HG03103 (cell line): ENCODE data around the gene FBXO44.

ENCODE experiments used
- ATAC-seq: cut with Tn5 transposase; IDR thresholded peaks from one replicate; pipeline ENCODE4 v1.9.1; 2021; ENCODE audit warnings: low read depth; ENCODE audit not compliant: unreplicated experiment

The FBXO44 gene

GRCh38 chr1:11685210-11685752 lies 30.6 kb downstream of the FBXO44 start:
- no peak for ATAC-seq

DNA sequence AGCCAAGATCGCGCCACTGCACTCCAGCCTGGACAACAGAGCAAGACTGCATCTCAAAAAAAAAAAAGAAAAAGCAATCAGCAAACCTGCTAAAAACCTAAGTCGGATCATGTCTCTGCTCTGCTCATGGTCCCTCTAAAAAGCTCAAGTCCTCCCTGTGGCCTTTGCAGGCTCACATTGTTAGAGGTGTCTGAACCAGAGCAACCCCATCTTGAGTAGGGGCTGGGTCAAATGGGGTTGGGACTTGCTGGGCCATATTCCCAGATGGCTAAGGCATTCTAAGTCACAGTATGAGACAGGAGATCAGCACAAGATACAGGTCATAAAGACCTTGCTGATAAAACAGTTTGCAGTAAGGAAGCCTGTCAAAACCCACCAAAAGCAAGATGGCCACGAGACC lies 33.8 kb downstream of the FBXO44 start:
- no peak for ATAC-seq

- ATAC-seq: no peak
Observed at GRCh38 chr1:11690397-11691301, 36.0 kb downstream of the FBXO44 start.

DNA sequence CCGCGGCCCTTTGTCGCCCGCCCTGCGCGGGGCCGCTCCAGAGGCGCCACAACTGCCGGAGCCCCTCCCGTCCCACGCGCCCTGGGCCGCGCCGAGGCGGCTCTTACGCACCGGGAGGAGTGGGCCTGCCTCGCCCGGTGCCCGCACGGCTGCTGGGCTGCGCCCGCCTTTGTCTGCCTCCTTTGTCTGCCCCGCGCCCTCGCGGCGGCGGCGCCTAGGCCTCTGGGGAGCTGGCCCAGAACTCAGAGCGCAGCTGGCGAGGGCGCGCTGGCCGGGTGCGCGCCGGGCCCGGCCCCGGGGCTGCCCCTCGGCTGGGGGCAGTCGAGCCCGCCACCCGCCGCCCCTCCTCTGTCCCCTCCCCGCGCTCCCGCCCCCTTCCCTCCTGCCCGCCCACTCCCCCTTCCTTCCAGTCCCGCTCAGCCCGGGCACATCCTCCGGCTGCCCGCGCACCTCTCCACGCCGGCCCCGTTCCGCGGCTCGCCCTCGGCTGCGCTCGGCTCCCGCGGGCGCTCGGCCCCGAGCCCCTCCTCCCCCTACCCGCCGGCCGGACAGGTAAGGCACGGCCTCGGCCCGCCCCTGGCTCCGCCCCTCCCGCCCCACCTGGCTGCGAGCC lies 36.7 kb downstream of the FBXO44 start, which contains the start of gene DRAXIN:
Gene DRAXIN (plus strand): TSS at position 409 of the 613 bp plus-strand sequence. CDS start 14,549 bp downstream, outside the sequence.
- no peak for ATAC-seq

GRCh38 chr1:11691928-11692711 lies 37.4 kb downstream of the FBXO44 start:
- no peak for ATAC-seq

- ATAC-seq: no peak
Observed at GRCh38 chr1:11693024-11693590, 38.4 kb downstream of the FBXO44 start.

DNA sequence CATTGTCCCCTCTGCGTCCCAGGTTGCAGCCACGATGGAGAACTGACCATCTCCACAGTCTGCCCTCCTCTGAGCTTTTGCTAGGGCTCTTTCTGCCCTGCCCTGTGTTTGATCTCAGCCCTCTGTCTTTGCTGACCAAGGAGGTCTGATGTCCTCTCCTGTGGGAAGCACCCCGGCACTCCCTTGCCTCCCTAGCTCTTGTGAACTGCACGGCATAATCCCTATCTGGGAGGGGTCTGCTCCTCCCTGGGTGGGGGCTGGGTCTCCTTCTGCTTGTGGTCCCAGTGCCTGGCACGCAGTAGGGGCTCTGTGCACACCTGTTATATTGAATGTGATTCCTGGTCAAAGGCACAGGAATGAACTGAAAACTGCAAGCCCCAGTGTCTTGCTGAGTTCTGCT lies 39.2 kb downstream of the FBXO44 start:
- ATAC-seq: no peak

DNA sequence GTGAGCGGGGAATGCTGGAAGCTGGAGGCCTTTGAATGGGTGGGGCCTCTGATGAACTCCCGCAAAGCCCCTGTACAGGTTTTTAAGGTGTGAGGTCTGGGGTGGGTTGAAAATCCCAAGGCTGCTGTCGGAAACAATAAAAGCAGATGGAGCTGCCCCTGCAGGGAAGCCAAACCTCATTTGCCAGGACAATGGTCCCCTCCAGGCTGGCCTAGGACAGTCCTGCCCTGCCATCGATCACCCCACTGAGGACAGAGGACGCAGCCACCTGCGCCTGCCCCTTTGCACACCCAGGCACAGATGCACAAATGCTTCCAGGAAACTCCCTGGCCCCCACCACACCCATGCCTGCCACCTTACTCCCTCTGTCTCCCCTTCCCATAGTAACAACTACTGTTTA lies 41.2 kb downstream of the FBXO44 start:
- no peak for ATAC-seq

DNA sequence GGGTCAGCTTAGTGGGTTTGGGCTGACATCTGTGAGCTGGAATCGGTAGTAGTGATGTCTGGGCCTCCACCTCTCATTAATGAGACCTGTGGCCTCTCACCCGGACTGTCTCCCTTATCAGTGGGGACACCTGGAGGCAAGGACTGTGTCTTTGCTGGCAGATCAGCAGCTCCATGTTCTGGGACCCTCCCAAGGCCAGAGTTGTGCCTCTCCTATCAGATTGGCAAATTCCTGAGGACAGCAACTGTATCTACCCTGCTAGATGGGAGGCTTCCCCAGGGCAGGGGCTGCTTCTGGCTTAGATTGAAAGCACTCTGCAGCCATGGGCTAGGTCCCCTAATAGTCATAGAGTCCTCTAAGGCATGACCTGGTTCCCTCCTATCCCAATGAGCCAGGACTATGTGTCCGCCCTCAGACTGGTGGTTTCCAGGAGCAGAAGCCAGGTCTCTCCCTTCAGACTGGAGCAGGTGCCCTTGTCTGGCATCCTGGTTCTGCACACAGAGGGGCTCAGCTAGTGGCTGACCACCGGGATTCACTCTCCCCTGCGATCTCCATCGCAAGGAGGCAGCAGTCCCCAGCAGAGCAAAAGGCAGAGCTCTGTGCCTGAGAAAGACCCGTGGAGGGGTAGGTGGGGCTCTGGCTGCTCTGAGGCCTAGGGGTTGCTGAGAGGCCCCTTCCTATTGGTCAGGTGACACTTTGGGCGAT lies 42.7 kb downstream of the FBXO44 start:
- no peak for ATAC-seq

DNA sequence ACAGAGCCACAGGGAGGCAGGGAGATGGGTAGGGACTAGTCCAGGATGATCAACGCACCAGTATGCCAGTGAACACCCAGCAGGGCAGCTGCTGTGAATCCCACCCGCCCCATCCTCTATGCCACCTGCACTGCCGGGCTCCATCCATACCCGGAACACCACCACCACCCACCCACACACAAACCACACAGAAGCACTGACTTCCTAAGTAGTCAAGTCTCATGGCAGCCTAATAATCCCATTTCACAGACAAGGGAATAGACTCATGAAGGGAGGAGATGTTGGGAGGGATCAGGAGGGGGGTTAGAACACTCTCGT lies 43.2 kb downstream of the FBXO44 start:
- ATAC-seq: no peak

- no peak for ATAC-seq
Observed at GRCh38 chr1:11700601-11701467, 46.2 kb downstream of the FBXO44 start.

GRCh38 chr1:11701551-11701961 lies 46.9 kb downstream of the FBXO44 start:
- no peak for ATAC-seq

DNA sequence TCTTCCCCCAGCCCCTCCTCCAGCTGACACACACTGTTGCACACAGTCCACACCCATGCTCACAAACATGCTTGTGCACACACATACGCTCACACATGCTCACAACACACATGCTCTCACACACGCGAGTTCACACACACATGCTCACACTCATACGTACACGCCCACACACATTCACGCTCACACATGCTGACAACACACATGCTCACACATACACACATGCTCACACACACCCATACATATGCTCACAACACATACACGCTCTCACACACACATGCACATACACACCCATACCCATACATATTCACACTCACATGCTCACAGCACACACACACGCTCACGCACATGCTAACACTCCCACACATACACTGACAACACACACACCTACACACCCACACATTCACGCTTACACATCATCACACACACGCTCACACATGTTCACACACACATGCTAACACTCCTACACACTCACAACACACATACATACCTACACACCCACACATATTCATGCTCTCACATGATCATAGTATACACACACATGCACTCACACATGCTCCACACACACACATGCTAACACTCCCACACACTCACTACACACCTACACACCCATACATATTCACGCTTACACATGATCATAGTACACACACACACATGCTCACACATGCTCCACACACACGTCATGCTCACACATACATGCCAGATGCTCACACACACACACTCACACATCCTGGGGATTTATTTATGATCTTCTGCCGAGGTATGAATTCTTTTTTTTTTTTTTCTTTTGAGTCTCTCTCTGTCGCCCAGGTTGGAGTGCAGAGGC lies 47.5 kb downstream of the FBXO44 start:
- ATAC-seq: no peak

- ATAC-seq: no peak
Observed at GRCh38 chr1:11703357-11704193, 48.9 kb downstream of the FBXO44 start.

- no peak for ATAC-seq
Observed at GRCh38 chr1:11704194-11704529, 49.5 kb downstream of the FBXO44 start.

- ATAC-seq: no peak
Observed at GRCh38 chr1:11704691-11705475, 50.2 kb downstream of the FBXO44 start.

DNA sequence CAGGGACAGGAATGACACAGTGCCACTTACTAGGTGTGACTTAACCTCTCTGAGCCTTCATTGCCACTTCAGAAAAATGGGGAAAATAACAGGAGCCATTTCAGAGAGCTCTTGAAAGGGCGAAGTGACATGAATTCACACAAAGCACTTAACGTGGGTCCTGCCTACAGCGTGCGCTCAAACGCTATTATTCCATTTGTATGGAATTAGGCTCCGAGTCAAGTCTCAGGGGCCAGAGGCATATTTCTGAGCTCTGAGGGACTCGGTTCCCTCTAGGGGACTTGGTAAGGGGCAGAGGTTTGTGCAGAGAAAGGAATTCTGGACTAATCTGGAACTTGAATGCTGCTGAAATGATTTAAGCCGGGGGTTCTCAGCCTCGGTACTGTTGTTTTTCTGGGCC lies 50.9 kb downstream of the FBXO44 start:
- ATAC-seq: no peak
